ENCODE measurements around the gene MATCAP1.

The MATCAP1 gene

DNA sequence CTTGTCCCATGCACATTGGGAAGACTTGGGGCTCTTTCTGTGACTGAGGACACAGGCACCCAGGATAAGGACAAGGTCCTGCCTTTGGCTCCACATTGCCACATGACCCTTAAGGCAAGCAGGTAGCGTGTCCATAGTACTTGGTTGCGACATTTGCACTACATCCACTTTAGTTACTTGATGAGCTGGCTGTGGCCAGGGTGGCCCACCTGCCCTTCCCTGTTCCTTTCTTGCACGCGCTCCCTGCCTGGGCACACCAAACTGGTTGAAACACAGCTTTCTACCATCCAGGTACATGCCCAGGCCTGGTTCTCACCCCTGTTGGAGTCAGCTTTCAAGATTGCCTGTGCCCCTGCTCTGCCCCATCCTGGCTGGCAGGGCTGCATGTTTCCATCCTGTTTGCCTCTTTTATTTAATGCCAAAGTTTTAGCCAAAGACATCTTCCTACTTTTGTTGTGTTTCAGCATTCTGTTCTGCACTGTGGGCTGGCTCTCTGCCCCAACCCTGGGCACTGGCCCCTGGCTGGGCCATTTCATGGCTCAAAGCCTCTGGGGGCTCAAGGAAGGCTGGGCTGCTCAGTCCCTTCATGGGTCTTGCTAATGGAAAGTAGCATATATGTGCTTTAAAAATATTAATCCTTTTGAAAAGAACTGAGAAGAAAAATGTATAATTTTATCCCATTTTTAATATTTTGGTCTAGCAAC, 36.2 kb downstream of the MATCAP1 start:
- TF ChIP-seq TAF1 (IDR thresholded peaks at IDR 0.05; ENCODE audit: low read depth) (no peak), TCF12 (IDR thresholded peaks at IDR 0.05; ENCODE audit: low read depth) (no peak), TEAD4 (IDR thresholded peaks at IDR 0.05) (no peak), ZBTB7A (IDR thresholded peaks at IDR 0.05; ENCODE audit: low read depth) (no peak), FOXM1 (IDR thresholded peaks at IDR 0.05; ENCODE audit: borderline replicate concordance, low read depth) (no peak), EP300 (IDR thresholded peaks at IDR 0.05; ENCODE audit: borderline replicate concordance) (no peak), EGR1 (IDR thresholded peaks at IDR 0.05) (no peak)
- TF ChIP-seq, protein P1, sequence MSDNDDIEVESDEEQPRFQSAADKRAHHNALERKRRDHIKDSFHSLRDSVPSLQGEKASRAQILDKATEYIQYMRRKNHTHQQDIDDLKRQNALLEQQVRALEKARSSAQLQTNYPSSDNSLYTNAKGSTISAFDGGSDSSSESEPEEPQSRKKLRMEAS (IDR thresholded peaks at IDR 0.05): no peak

DNA sequence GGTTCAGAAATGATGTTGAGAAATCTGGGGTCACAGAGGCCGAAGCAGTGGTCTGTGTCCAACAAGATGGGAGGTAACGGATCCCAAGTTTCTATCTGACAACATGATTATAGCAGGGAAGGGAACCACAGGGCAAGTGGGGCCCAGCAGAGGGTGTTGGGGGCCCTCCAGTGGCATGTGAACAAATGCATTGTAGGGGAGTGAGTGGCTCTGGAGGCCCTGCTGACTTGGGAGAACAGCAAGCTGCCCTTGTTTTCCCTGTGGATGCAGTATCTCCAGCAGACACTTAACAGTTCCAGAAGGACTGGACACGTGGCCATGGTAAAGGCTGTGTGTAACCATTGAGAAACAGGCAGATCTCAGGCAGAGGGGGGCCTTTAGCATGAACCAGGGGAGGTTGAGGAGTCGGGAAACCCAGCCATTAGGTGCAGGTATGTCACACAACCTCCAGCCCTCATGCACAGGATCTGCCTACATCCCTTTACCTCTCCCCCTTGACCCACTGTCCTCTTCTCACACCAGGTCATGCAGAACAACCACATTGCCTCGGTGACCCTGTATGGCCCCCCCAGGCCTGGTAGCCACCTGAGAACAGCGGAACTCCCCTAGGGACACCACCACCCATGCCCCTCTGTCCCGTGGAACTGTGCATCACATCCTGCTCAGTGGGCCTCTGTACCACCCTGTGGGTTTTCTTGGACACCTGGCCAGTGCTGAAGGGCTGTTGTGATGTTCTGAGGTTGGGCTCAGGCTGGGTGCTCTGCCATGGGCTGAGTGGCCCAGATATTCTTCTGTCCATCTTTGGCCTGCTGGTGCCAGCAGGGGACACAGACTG, 37.0 kb downstream of the MATCAP1 start:
- TF ChIP-seq, protein P1 (IDR thresholded peaks at IDR 0.05): no peak
- TF ChIP-seq TAF1 (IDR thresholded peaks at IDR 0.05; ENCODE audit: low read depth): no peak
- no peak for TF ChIP-seq CREB1 (IDR thresholded peaks at IDR 0.05; ENCODE audit: low read depth)
- TF ChIP-seq YY1 (IDR thresholded peaks at IDR 0.05; ENCODE audit: low read depth): no peak
- no peak for TF ChIP-seq TEAD4 (IDR thresholded peaks at IDR 0.05)
- no peak; the same call in 1 of the 2 replicates for TF ChIP-seq RAD21 (IDR thresholded peaks at IDR 0.05; ENCODE audit: low read depth)
- TF ChIP-seq EP300 (IDR thresholded peaks at IDR 0.05; ENCODE audit: borderline replicate concordance): no peak
- TF ChIP-seq TCF12 (IDR thresholded peaks at IDR 0.05; ENCODE audit: low read depth): no peak
- no peak for TF ChIP-seq ZBTB7A (IDR thresholded peaks at IDR 0.05; ENCODE audit: low read depth)
- TF ChIP-seq, protein P2, sequence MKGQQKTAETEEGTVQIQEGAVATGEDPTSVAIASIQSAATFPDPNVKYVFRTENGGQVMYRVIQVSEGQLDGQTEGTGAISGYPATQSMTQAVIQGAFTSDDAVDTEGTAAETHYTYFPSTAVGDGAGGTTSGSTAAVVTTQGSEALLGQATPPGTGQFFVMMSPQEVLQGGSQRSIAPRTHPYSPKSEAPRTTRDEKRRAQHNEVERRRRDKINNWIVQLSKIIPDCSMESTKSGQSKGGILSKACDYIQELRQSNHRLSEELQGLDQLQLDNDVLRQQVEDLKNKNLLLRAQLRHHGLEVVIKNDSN (IDR thresholded peaks at IDR 0.05): no peak
- TF ChIP-seq CEBPB (IDR thresholded peaks at IDR 0.05): no peak

DNA sequence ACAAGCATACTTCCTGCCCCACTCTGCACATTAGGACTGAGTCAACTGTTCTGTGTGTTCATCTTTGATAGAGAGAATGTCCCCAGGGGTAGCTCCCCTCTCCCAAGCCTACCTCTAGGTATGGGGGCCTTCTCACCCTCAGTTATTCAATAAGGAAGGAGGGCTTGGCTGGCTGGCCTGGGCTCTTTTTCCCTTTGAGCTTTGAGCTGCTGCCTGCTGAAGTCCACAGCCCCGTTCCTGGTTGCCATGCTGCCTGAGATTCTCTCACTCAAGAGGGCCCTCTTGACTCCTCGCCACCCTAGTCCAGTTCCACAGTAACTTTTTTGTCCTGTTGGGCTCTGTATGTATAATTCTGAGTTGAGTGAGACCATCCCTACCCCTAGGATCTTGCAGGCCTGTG, 38.0 kb downstream of the MATCAP1 start:
- TF ChIP-seq CREB1 (IDR thresholded peaks at IDR 0.05; ENCODE audit: low read depth) (no peak), FOXM1 (IDR thresholded peaks at IDR 0.05; ENCODE audit: borderline replicate concordance, low read depth) (no peak), CEBPB (IDR thresholded peaks at IDR 0.05) (no peak), ZBTB7A (IDR thresholded peaks at IDR 0.05; ENCODE audit: low read depth) (no peak), RAD21 (IDR thresholded peaks at IDR 0.05; ENCODE audit: low read depth) (no peak), NFIC (IDR thresholded peaks at IDR 0.05) (no peak), TAF1 (IDR thresholded peaks at IDR 0.05; ENCODE audit: low read depth) (no peak), EP300 (IDR thresholded peaks at IDR 0.05; ENCODE audit: borderline replicate concordance) (no peak), EGR1 (IDR thresholded peaks at IDR 0.05) (no peak), TEAD4 (IDR thresholded peaks at IDR 0.05) (no peak), YY1 (IDR thresholded peaks at IDR 0.05; ENCODE audit: low read depth) (no peak)
- TF ChIP-seq, protein P1 (IDR thresholded peaks at IDR 0.05): no peak
- TF ChIP-seq, protein P2 (IDR thresholded peaks at IDR 0.05): no peak

DNA sequence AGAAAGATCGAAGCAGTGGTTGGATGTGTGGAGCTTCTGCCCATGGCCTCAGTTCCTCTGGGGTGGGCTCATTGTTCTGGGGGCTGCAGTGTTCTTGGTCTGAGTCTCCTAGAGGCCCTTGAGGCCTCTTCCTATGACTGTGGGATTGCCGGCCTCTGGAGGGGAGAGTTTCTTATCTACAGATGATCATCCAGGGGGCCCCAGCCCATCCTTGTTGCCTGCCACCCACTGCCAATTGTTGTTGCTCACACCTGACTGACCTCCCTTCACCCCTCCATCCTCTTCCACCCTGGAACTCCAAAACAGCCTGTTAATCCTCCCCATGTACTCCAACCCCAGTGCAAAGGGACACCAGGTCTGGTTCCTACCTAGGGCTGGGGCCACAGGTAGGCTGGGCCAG, 38.8 kb downstream of the MATCAP1 start:
- no peak for TF ChIP-seq CEBPB (IDR thresholded peaks at IDR 0.05)
- no peak for TF ChIP-seq RAD21 (IDR thresholded peaks at IDR 0.05; ENCODE audit: low read depth)
- no peak for TF ChIP-seq YY1 (IDR thresholded peaks at IDR 0.05; ENCODE audit: low read depth)
- TF ChIP-seq CREB1 (IDR thresholded peaks at IDR 0.05; ENCODE audit: low read depth): no peak
- no peak for TF ChIP-seq ZBTB7A (IDR thresholded peaks at IDR 0.05; ENCODE audit: low read depth)
- TF ChIP-seq TCF12 (IDR thresholded peaks at IDR 0.05; ENCODE audit: low read depth): no peak
- TF ChIP-seq TEAD4 (IDR thresholded peaks at IDR 0.05): no peak
- TF ChIP-seq, protein P3, sequence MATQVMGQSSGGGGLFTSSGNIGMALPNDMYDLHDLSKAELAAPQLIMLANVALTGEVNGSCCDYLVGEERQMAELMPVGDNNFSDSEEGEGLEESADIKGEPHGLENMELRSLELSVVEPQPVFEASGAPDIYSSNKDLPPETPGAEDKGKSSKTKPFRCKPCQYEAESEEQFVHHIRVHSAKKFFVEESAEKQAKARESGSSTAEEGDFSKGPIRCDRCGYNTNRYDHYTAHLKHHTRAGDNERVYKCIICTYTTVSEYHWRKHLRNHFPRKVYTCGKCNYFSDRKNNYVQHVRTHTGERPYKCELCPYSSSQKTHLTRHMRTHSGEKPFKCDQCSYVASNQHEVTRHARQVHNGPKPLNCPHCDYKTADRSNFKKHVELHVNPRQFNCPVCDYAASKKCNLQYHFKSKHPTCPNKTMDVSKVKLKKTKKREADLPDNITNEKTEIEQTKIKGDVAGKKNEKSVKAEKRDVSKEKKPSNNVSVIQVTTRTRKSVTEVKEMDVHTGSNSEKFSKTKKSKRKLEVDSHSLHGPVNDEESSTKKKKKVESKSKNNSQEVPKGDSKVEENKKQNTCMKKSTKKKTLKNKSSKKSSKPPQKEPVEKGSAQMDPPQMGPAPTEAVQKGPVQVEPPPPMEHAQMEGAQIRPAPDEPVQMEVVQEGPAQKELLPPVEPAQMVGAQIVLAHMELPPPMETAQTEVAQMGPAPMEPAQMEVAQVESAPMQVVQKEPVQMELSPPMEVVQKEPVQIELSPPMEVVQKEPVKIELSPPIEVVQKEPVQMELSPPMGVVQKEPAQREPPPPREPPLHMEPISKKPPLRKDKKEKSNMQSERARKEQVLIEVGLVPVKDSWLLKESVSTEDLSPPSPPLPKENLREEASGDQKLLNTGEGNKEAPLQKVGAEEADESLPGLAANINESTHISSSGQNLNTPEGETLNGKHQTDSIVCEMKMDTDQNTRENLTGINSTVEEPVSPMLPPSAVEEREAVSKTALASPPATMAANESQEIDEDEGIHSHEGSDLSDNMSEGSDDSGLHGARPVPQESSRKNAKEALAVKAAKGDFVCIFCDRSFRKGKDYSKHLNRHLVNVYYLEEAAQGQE (IDR thresholded peaks at IDR 0.05; ENCODE audit: low read depth): no peak

DNA sequence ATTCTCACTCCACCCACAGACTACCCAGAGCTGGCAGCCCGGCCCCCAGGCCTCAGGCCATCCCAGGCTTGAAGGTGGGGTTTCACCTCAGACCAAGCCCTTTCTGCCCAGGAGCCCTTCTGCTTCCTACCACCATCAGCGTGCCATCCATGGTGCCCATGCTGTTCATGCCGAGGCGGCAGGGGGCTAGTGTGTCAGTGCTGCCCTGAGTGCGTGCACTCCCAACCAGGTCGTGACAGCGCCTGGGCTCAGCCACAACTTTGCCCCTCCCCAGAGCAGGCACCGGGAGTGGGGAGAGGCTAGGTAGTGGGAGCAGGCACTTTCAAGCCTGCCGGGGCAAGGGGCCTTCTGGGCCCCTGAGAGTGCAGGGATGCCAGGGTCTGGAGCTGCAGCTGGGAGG, 41.4 kb downstream of the MATCAP1 start:
- TF ChIP-seq NFIC (IDR thresholded peaks at IDR 0.05) (no peak), ZBTB7A (IDR thresholded peaks at IDR 0.05; ENCODE audit: low read depth) (no peak), EGR1 (IDR thresholded peaks at IDR 0.05) (no peak), TCF12 (IDR thresholded peaks at IDR 0.05; ENCODE audit: low read depth) (no peak), TAF1 (IDR thresholded peaks at IDR 0.05; ENCODE audit: low read depth) (no peak), FOXM1 (IDR thresholded peaks at IDR 0.05; ENCODE audit: borderline replicate concordance, low read depth) (no peak), CREB1 (IDR thresholded peaks at IDR 0.05; ENCODE audit: low read depth) (no peak)
- TF ChIP-seq, protein P2 (IDR thresholded peaks at IDR 0.05): no peak

DNA sequence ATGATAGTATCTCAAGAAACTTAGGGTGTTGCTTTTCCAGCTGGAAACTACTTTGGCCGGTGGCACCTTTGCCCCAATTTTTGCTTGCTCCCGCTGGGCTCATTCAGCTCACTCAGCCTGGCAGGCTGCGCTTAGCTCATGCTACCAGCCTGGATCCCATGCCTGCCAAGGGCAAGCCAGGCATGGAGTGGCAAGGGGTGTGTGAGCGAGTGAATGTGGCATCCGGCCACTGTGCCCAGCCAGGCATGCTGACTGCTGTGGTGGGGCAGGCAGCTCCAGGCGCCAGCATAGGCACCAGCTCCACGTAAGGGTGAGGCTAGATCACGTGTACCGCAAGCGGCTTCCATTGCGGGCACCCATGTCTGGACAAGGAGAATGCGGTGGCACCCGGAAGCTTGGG, 42.4 kb downstream of the MATCAP1 start:
- no peak for TF ChIP-seq ZBTB7A (IDR thresholded peaks at IDR 0.05; ENCODE audit: low read depth)
- no peak for TF ChIP-seq EGR1 (IDR thresholded peaks at IDR 0.05)
- no peak for TF ChIP-seq NFIC (IDR thresholded peaks at IDR 0.05)
- no peak for TF ChIP-seq CEBPB (IDR thresholded peaks at IDR 0.05)
- TF ChIP-seq, protein P1 (IDR thresholded peaks at IDR 0.05): no peak
- TF ChIP-seq RAD21 (IDR thresholded peaks at IDR 0.05; ENCODE audit: low read depth): no peak
- TF ChIP-seq EP300 (IDR thresholded peaks at IDR 0.05; ENCODE audit: borderline replicate concordance): no peak
- no peak for TF ChIP-seq FOXM1 (IDR thresholded peaks at IDR 0.05; ENCODE audit: borderline replicate concordance, low read depth)

Measured in Ishikawa (cell line).